Testis (tissue), 3 donors: ENCODE results near the gene SAE1. TPM values are rescaled to one million over a fixed set of nuclear protein-coding genes. Genes with fewer than 3 reads are reported as not detected.
A peak's percentile ranks its signal among the peaks of the same experiment; 100 is the strongest.

Source experiments
- DNase-seq: peaks from one replicate; pipeline ENCODE4 v3.0.0-alpha.2; 2019
- H3K27ac ChIP-seq, 2 donors: fragments of 200-600 bp; sonication (generic); one replicate each; pipeline ENCODE4 v1.5.1; 2019
- H3K27me3 ChIP-seq: fragments of 200-600 bp; sonication (generic); one replicate; pipeline ENCODE4 v1.5.1; 2019
- H3K36me3 ChIP-seq: fragments of 200-600 bp; sonication (generic); one replicate; pipeline ENCODE4 v1.5.1; 2017; ENCODE audit warnings: low read depth; ENCODE audit errors: missing control alignments
- H3K4me1 ChIP-seq: fragments of 200-600 bp; sonication (generic); one replicate; pipeline ENCODE4 v1.5.1; 2019
- H3K4me3 ChIP-seq, 2 donors: fragments of 200-600 bp; sonication (generic); one replicate each; pipeline ENCODE4 v1.5.1; 2017 to 2019
- H3K9me3 ChIP-seq: fragments of 200-600 bp; sonication (generic); one replicate; pipeline ENCODE4 v1.5.1; 2017
- CTCF ChIP-seq, 3 experiments: fragments of 450-650 bp in 2 of 3; fragments of 200-600 bp in 1 of 3; sonication (generic) in 1 of 3; IDR thresholded peaks; one replicate each; pipeline ENCODE4 v1.5.1; 2016 to 2019; ENCODE audit warnings: antibody characterized with exemption in 3 of 3, mild to moderate bottlenecking in 2 of 3, moderate library complexity in 1 of 3
- POLR2A ChIP-seq: fragments of 450-650 bp; IDR thresholded peaks from one replicate; pipeline ENCODE4 v1.6.1; 2017; ENCODE audit warnings: antibody characterized with exemption, mild to moderate bottlenecking, moderate library complexity
- WGBS, 2 donors: methylation state at CpG; one replicate each; pipeline ENCODE4 v1.1.5; 2018; 5-methylcytosine and 5-hydroxymethylcytosine counted together
- intact Hi-C: fragments of 100-400 bp; cut with DNase I; formaldehyde crosslinking; loops from one replicate; pipeline ENCODE4 v1.15.1; 2023; ENCODE audit warnings: low total_unique reads
- polyA plus RNA-seq: library from polyadenylated mRNA; stranded (reverse); fragments of 350-450 nt; fragmentation: Illumina TruSeq; extraction: RNeasy Lipid Tissue Mini Kit (QIAGEN cat#74804); gene quantifications from one replicate; pipeline ENCODE4 v1.2.3, GENCODE V29; 2014; ENCODE audit warnings: low read depth, low replicate concordance; ENCODE audit not compliant: insufficient read depth
- total RNA-seq, 2 donors: library from RNA; depleted of rRNA; stranded (reverse); fragments of >200 nt; gene quantifications; one replicate each; pipeline ENCODE4 v1.2.3, GENCODE V29; 2016

Gene SAE1
- total and polyA plus RNA-seq, 3 donors from 2014 or later, result 105 to 185 (median 124) TPM

GRCh38 chr19:47210689-47211316 lies 80.2 kb downstream of the SAE1 start:
- H3K27me3 ChIP-seq, result no peaks in the 10 kb centered on the region
- no peak overlapping the region for H3K4me3 ChIP-seq
- TF ChIP-seq CTCF (IDR thresholded peaks at IDR 0.05) (peak; percentile 66 to 91 (median 88)), POLR2A (no peak)
- intact Hi-C loops, result no loop called here
- H3K4me1 ChIP-seq, result peaks cover 6% of the 10 kb centered on the region
- H3K27ac ChIP-seq, result peak overlapping the region in 1 of 2 donors; percentile 46
- no peaks in the 10 kb centered on the region for H3K36me3 ChIP-seq
- peak; percentile 92 for DNase-seq
- H3K9me3 ChIP-seq, result no peaks in the 10 kb centered on the region
- 39 to 42% methylated on average over 19 of the region's 19 CpGs for WGBS, 2 donors

- WGBS, 2 donors, result 95 to 98% methylated on average over 5 of the region's 5 CpGs
Measured at GRCh38 chr19:47215581-47215980, 84.9 kb downstream of the SAE1 start.

GRCh38 chr19:47221080-47221841 lies 90.6 kb downstream of the SAE1 start:
- no peaks in the 10 kb centered on the region for H3K4me1 ChIP-seq
- DNase-seq, result no peak
- 86 to 91% methylated on average over 13 to 31 of the region's 33 CpGs for WGBS, 2 donors
- H3K27ac ChIP-seq, result no peak overlapping the region
- no peaks in the 10 kb centered on the region for H3K36me3 ChIP-seq
- intact Hi-C loops, result no loop called here
- no peak overlapping the region for H3K4me3 ChIP-seq
- no peaks in the 10 kb centered on the region for H3K9me3 ChIP-seq
- no peak for TF ChIP-seq CTCF (IDR thresholded peaks at IDR 0.05)
- TF ChIP-seq POLR2A, result no peak
- H3K27me3 ChIP-seq, result no peaks in the 10 kb centered on the region

More at GRCh38 chr19:47215581-47215980, 84.9 kb downstream of the SAE1 start:
- DNase-seq, result no peak
- no peaks in the 10 kb centered on the region for H3K36me3 ChIP-seq
- intact Hi-C loops, result no loop called here
- H3K4me1 ChIP-seq, result peaks cover 4% of the 10 kb centered on the region
- no peaks in the 10 kb centered on the region for H3K9me3 ChIP-seq
- no peak overlapping the region for H3K27ac ChIP-seq
- H3K4me3 ChIP-seq, result no peak overlapping the region
- TF ChIP-seq CTCF (IDR thresholded peaks at IDR 0.05) (no peak), POLR2A (no peak)
- no peaks in the 10 kb centered on the region for H3K27me3 ChIP-seq

- H3K4me3 ChIP-seq, result no peak overlapping the region
- H3K9me3 ChIP-seq, result no peaks in the 10 kb centered on the region
- TF ChIP-seq POLR2A (no peak), CTCF (IDR thresholded peaks at IDR 0.05) (no peak)
- WGBS, 2 donors, result 90 to 95% methylated on average over 4 to 11 of the region's 11 CpGs
- no peak for DNase-seq
- no peaks in the 10 kb centered on the region for H3K27me3 ChIP-seq
- H3K27ac ChIP-seq, result no peak overlapping the region
- no peaks in the 10 kb centered on the region for H3K36me3 ChIP-seq
- H3K4me1 ChIP-seq, result peaks cover 4% of the 10 kb centered on the region
- intact Hi-C loops, result no loop called here
Measured at GRCh38 chr19:47221890-47222289, 91.3 kb downstream of the SAE1 start.
